RPMI7951 (cell line): ENCODE data around the gene PARP12. TPM values are rescaled to one million over a fixed set of nuclear protein-coding genes. Genes with fewer than 3 reads are reported as not detected.

Source experiments
- DNase-seq: peaks from one replicate; pipeline ENCODE4 v3.0.0-alpha.2; 2012; ENCODE audit warnings: low read depth
- total RNA-seq: library from RNA; depleted of rRNA; stranded (reverse); fragments of >200 nt; shearing (Covaris generic); gene quantifications from 2 replicates; pipeline ENCODE4 v1.2.3, GENCODE V29; 2014

The PARP12 gene
- total RNA-seq, 1 experiment from 2014 or later = 20.3 TPM

GRCh38 chr7:140014123-140014522 is 48.6 kb downstream of the PARP12 start:
- no peak for DNase-seq

GRCh38 chr7:140013676-140014075 is 49.1 kb downstream of the PARP12 start:
- no peak for DNase-seq

GRCh38 chr7:140010194-140010895 is 52.4 kb downstream of the PARP12 start:
- DNase-seq = no peak

GRCh38 chr7:140009735-140010134 is 53.0 kb downstream of the PARP12 start:
- DNase-seq = no peak

- DNase-seq = no peak
These were observed 53.8 kb downstream of the PARP12 start for GRCh38 chr7:140008755-140009610.

GRCh38 chr7:140007051-140007690 is 55.6 kb downstream of the PARP12 start:
- DNase-seq = no peak

GRCh38 chr7:140006600-140006999 is 56.2 kb downstream of the PARP12 start:
- DNase-seq = no peak

GRCh38 chr7:140005754-140006503 is 56.8 kb downstream of the PARP12 start:
- peak; percentile 32 for DNase-seq

- no peak for DNase-seq
These were observed 57.4 kb downstream of the PARP12 start for GRCh38 chr7:140005341-140005740.

- no peak for DNase-seq
These were observed 58.1 kb downstream of the PARP12 start for GRCh38 chr7:140004672-140005071.

- DNase-seq = peak; percentile 62
These were observed 58.8 kb downstream of the PARP12 start for GRCh38 chr7:140003913-140004382.

GRCh38 chr7:140000666-140001268 is 62.0 kb downstream of the PARP12 start:
- no peak for DNase-seq

GRCh38 chr7:139999516-139999915 is 63.2 kb downstream of the PARP12 start:
- DNase-seq = no peak

GRCh38 chr7:139998572-139998971 is 64.2 kb downstream of the PARP12 start:
- no peak for DNase-seq

GRCh38 chr7:139995017-139995915 is 67.5 kb downstream of the PARP12 start:
- DNase-seq = peak; percentile 53

- DNase-seq = no peak
These were observed 68.4 kb downstream of the PARP12 start for GRCh38 chr7:139994356-139994755.

- no peak for DNase-seq
These were observed 69.2 kb downstream of the PARP12 start for GRCh38 chr7:139993592-139993991.

GRCh38 chr7:139993169-139993568 is 69.6 kb downstream of the PARP12 start:
- DNase-seq = no peak

- no peak for DNase-seq
These were observed 70.3 kb downstream of the PARP12 start for GRCh38 chr7:139992353-139993044.

- no peak for DNase-seq
These were observed 70.8 kb downstream of the PARP12 start for GRCh38 chr7:139991911-139992310.
